ENCODE measurements around the gene TTC28.

DNA sequence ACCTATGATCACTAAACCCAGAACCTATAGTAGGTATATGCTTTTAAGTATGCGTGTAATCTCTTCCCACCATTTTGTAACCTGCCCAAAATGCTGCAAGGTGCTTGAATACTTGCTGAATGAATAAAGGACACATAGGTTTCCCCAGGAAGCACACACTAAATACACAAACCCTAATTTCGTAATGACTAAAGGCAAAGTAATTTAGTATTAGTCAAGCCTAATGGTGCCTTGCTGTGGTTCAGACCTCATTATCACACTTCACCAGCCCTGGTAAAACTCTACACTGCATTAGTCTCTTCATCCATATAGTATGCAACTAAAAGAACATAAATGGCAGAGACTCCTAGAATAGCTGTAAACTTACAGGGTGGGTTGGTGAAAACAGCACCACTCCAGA lies 471.6 kb downstream of the TTC28 start:
- TF ChIP-seq TAF1 (IDR thresholded peaks at IDR 0.05; ENCODE audit: low read depth) = no peak
- TF ChIP-seq TEAD4 (IDR thresholded peaks at IDR 0.05) = no peak
- TF ChIP-seq YY1 (IDR thresholded peaks at IDR 0.05; ENCODE audit: low read depth) = no peak
- no peak for TF ChIP-seq CEBPB (IDR thresholded peaks at IDR 0.05)
- TF ChIP-seq, protein P1, sequence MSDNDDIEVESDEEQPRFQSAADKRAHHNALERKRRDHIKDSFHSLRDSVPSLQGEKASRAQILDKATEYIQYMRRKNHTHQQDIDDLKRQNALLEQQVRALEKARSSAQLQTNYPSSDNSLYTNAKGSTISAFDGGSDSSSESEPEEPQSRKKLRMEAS (IDR thresholded peaks at IDR 0.05) = no peak
- TF ChIP-seq TCF12 (IDR thresholded peaks at IDR 0.05; ENCODE audit: low read depth) = no peak
- TF ChIP-seq EP300 (IDR thresholded peaks at IDR 0.05; ENCODE audit: borderline replicate concordance) = no peak
- TF ChIP-seq, protein P2, sequence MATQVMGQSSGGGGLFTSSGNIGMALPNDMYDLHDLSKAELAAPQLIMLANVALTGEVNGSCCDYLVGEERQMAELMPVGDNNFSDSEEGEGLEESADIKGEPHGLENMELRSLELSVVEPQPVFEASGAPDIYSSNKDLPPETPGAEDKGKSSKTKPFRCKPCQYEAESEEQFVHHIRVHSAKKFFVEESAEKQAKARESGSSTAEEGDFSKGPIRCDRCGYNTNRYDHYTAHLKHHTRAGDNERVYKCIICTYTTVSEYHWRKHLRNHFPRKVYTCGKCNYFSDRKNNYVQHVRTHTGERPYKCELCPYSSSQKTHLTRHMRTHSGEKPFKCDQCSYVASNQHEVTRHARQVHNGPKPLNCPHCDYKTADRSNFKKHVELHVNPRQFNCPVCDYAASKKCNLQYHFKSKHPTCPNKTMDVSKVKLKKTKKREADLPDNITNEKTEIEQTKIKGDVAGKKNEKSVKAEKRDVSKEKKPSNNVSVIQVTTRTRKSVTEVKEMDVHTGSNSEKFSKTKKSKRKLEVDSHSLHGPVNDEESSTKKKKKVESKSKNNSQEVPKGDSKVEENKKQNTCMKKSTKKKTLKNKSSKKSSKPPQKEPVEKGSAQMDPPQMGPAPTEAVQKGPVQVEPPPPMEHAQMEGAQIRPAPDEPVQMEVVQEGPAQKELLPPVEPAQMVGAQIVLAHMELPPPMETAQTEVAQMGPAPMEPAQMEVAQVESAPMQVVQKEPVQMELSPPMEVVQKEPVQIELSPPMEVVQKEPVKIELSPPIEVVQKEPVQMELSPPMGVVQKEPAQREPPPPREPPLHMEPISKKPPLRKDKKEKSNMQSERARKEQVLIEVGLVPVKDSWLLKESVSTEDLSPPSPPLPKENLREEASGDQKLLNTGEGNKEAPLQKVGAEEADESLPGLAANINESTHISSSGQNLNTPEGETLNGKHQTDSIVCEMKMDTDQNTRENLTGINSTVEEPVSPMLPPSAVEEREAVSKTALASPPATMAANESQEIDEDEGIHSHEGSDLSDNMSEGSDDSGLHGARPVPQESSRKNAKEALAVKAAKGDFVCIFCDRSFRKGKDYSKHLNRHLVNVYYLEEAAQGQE (IDR thresholded peaks at IDR 0.05; ENCODE audit: low read depth) = no peak
- TF ChIP-seq NFIC (IDR thresholded peaks at IDR 0.05) = no peak
- TF ChIP-seq, protein P3, sequence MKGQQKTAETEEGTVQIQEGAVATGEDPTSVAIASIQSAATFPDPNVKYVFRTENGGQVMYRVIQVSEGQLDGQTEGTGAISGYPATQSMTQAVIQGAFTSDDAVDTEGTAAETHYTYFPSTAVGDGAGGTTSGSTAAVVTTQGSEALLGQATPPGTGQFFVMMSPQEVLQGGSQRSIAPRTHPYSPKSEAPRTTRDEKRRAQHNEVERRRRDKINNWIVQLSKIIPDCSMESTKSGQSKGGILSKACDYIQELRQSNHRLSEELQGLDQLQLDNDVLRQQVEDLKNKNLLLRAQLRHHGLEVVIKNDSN (IDR thresholded peaks at IDR 0.05) = no peak
- no peak for TF ChIP-seq FOXM1 (IDR thresholded peaks at IDR 0.05; ENCODE audit: borderline replicate concordance, low read depth)
